Endothelial cell of umbilical vein (primary cell): ENCODE results near the gene ATP1B2. TPM values are rescaled to one million over a fixed set of nuclear protein-coding genes. Genes with fewer than 3 reads are reported as not detected.

Experiments
- BruUV-seq: library from RNA; stranded (reverse); fragments of 400-500 nt; replicated peaks from 2 replicates; lab custom pipeline; 2021; lab: Mats Ljungman, UMichigan
- CTCF ChIA-PET: fragments of 300-600, 350-600 bp; sonication (Branson Sonifier 250); formaldehyde crosslinking; loops from one replicate; lab custom pipeline; 2021; ENCODE audit warnings: antibody characterized with exemption, inconsistent platforms; lab: Charles Lee
- POLR2A ChIA-PET: fragments of 300-600, 350-600 bp; sonication (Branson Sonifier 250); formaldehyde crosslinking; loops from one replicate; lab custom pipeline; 2021; ENCODE audit warnings: antibody characterized with exemption, inconsistent platforms; lab: Charles Lee
- DNase-seq: peaks from one replicate; pipeline ENCODE4 v3.0.0-alpha.2; 2011; ENCODE audit warnings: low read depth, low spot score
- FAIRE-seq: peaks from 2 replicates; lab custom pipeline; 2011; peaks lifted over from hg19 to GRCh38; lab: Jason Lieb, UNC
- H2AFZ ChIP-seq: 2 replicates; pipeline ENCODE4 v1.6.0; 2012; ENCODE audit warnings: low read depth, low read length, control low read depth, inconsistent platforms
- H3K27ac ChIP-seq: 2 replicates; pipeline ENCODE4 v1.5.1; 2011; ENCODE audit warnings: low read depth, mild to moderate bottlenecking, control low read depth, low read length, moderate library complexity; ENCODE audit not compliant: insufficient read depth
- H3K27me3 ChIP-seq, 2 experiments: 2 replicates each; pipeline versions ENCODE4 v1.6.0 to v1.6.1; 2011; ENCODE audit warnings: low read length in 2 of 2, mixed read lengths in 1 of 2; ENCODE audit not compliant: control insufficient read depth in 2 of 2, insufficient read depth in 2 of 2
- H3K36me3 ChIP-seq, 2 experiments: 2 replicates in 1 of 2; 3 replicates in 1 of 2; pipeline ENCODE4 v1.5.1; 2011; ENCODE audit warnings: low read length in 2 of 2, mild to moderate bottlenecking in 1 of 2, moderate library complexity in 1 of 2; ENCODE audit not compliant: control insufficient read depth in 2 of 2, insufficient read depth in 2 of 2; ENCODE audit errors: extremely low read depth in 1 of 2
- H3K4me1 ChIP-seq: 3 replicates; pipeline ENCODE4 v1.5.1; 2011; ENCODE audit warnings: mild to moderate bottlenecking, low read length; ENCODE audit not compliant: control insufficient read depth, insufficient read depth; ENCODE audit errors: extremely low read depth
- H3K4me2 ChIP-seq: 2 replicates; pipeline ENCODE4 v1.6.1; 2011; ENCODE audit warnings: low read length, control low read depth, mixed read lengths; ENCODE audit not compliant: insufficient read depth
- H3K4me3 ChIP-seq, 3 experiments: fragments of 200-600 bp in 1 of 3; sonication (generic), shearing (Covaris generic) in 1 of 3; replicated peaks in 1 of 3; 2 replicates each; pipeline ENCODE4 v1.5.1; 2011 to 2016; ENCODE audit warnings: control low read depth in 3 of 3, low read length in 3 of 3, mild to moderate bottlenecking in 2 of 3, inconsistent platforms in 1 of 3, low read depth in 1 of 3, moderate library complexity in 1 of 3; ENCODE audit not compliant: insufficient read depth in 1 of 3
- H3K79me2 ChIP-seq: 2 replicates; pipeline ENCODE4 v1.6.0; 2012; ENCODE audit warnings: low read length, inconsistent platforms; ENCODE audit not compliant: control insufficient read depth, insufficient read depth
- H3K9ac ChIP-seq: replicated peaks from 2 replicates; pipeline ENCODE3; 2011; ENCODE audit warnings: low read length, control low read depth; ENCODE audit not compliant: insufficient read depth; ENCODE audit errors: extremely low read depth
- H3K9me1 ChIP-seq: replicated peaks from 3 replicates; pipeline ENCODE4 v1.6.0; 2011; ENCODE audit warnings: mild to moderate bottlenecking, low read length; ENCODE audit not compliant: control insufficient read depth, insufficient read depth; ENCODE audit errors: extremely low read depth
- H3K9me3 ChIP-seq: replicated peaks from 2 replicates; pipeline ENCODE4 v1.5.1; 2012; ENCODE audit warnings: low read length, inconsistent platforms; ENCODE audit not compliant: control insufficient read depth, insufficient read depth
- H4K20me1 ChIP-seq: replicated peaks from 2 replicates; pipeline ENCODE3; 2011; ENCODE audit warnings: mild to moderate bottlenecking, low read length; ENCODE audit not compliant: control insufficient read depth, insufficient read depth; ENCODE audit errors: extremely low read depth
- CTCF ChIP-seq, 2 donors: IDR thresholded peaks; 1 replicate in 1 of 2; 2 replicates in 1 of 2; pipeline ENCODE4 v1.5.1; 2011; ENCODE audit warnings: low read length in 2 of 2, mild to moderate bottlenecking in 2 of 2, moderate library complexity in 2 of 2, control low read depth in 1 of 2, inconsistent platforms in 1 of 2, low read depth in 1 of 2; ENCODE audit not compliant: insufficient read depth in 1 of 2; ENCODE audit errors: extremely low read depth in 1 of 2
- EZH2 ChIP-seq: IDR thresholded peaks from 2 replicates; pipeline ENCODE4 v1.6.1; 2012; ENCODE audit warnings: borderline replicate concordance, low read depth, mild to moderate bottlenecking, moderate library complexity, low read length, inconsistent platforms; ENCODE audit not compliant: severe bottlenecking
- FOS ChIP-seq: IDR thresholded peaks from 2 replicates; pipeline ENCODE4 v1.6.1; 2011; ENCODE audit warnings: mild to moderate bottlenecking, low read length, moderate library complexity, borderline replicate concordance; ENCODE audit not compliant: insufficient read depth
- GATA2 ChIP-seq: IDR thresholded peaks from 2 replicates; pipeline ENCODE4 v1.7.0; 2011; ENCODE audit warnings: low read depth, mild to moderate bottlenecking, moderate library complexity, mixed read lengths, low read length; ENCODE audit not compliant: insufficient read length, insufficient read depth
- JUN ChIP-seq: IDR thresholded peaks from 2 replicates; pipeline ENCODE4 v1.6.1; 2011; ENCODE audit warnings: borderline replicate concordance, low read depth; ENCODE audit not compliant: insufficient read length, insufficient read depth
- MYC ChIP-seq: IDR thresholded peaks from one replicate; pipeline ENCODE4 v1.6.1; 2011; ENCODE audit warnings: mild to moderate bottlenecking, low read depth, low read length
- POLR2A ChIP-seq: IDR thresholded peaks from 2 replicates; pipeline ENCODE4 v1.6.1; 2012; ENCODE audit warnings: low read depth, mild to moderate bottlenecking, control low read depth, low read length
- POLR2AphosphoS5 ChIP-seq: IDR thresholded peaks from 2 replicates; pipeline ENCODE4 v1.6.1; 2012; ENCODE audit warnings: low read depth, mild to moderate bottlenecking, control low read depth, low read length, moderate library complexity; ENCODE audit not compliant: insufficient read depth
- dilution Hi-C: fragments of 300-500 bp; cut with MboI; formaldehyde crosslinking; loops from one replicate; pipeline ENCODE4 v1.15.0; 2019; ENCODE audit warnings: low sequenced_read_pairs; ENCODE audit not compliant: extremely low pct_ligation_motif_present
- intact Hi-C: fragments of 100-400 bp; cut with micrococcal nuclease; formaldehyde crosslinking; loops from one replicate; pipeline ENCODE4 v1.10.0; 2022
- polyA plus RNA-seq, 4 experiments: library from polyadenylated mRNA; depleted of rRNA in 3 of 4; stranded (reverse) in 3 of 4; unstranded in 1 of 4; fragments of >200 nt; gene quantifications; 2 replicates each; pipeline versions ENCODE4 v1.2.1 to v1.2.3, GENCODE V29; 2011 to 2012; ENCODE audit warnings: missing spikeins in 1 of 4
- total RNA-seq: library from RNA; stranded (reverse); gene quantifications from 2 replicates; pipeline ENCODE4 v1.2.3, GENCODE V29; 2021
- TF ChIP-seq, protein P1 (sequence below): IDR thresholded peaks from 2 replicates; pipeline ENCODE4 v1.6.1; 2011; ENCODE audit not compliant: insufficient read depth, insufficient read length

Gene ATP1B2
- total and polyA plus RNA-seq, 2 donors (not counting 3 experiments of a cell fraction or from before 2014, with no cell fraction given): 0.06 TPM; not detected in 1

- H3K9ac ChIP-seq: no peak overlapping the region
- no peaks in the 10 kb centered on the region for H3K27me3 ChIP-seq
- POLR2A ChIA-PET: no interaction called here
- CTCF ChIA-PET: interaction anchor here (0.7 to 2.2 kb wide), 2 partner anchors 9 to 10 kb away, joined by 3 to 7 read pairs; partner anchors contain the start of gene TP53
- peaks cover 2% of the 10 kb centered on the region for H4K20me1 ChIP-seq
- peak; percentile 21 for FAIRE-seq
- no peak overlapping the region for H3K4me3 ChIP-seq
- dilution Hi-C loops (no loop called here), intact Hi-C loops (no loop called here)
- no peak overlapping the region for H3K27ac ChIP-seq
- H3K79me2 ChIP-seq: peaks cover 5% of the 10 kb centered on the region
- H3K9me1 ChIP-seq: no peaks in the 10 kb centered on the region
- no peaks in the 10 kb centered on the region for H3K9me3 ChIP-seq
- no peak overlapping the region for H3K4me2 ChIP-seq
- no peak overlapping the region for H2AFZ ChIP-seq
- no TSS peak for BruUV-seq
- TF ChIP-seq, protein P1, sequence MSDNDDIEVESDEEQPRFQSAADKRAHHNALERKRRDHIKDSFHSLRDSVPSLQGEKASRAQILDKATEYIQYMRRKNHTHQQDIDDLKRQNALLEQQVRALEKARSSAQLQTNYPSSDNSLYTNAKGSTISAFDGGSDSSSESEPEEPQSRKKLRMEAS: no peak
- no peak for TF ChIP-seq POLR2A
- TF ChIP-seq FOS: no peak
- TF ChIP-seq MYC: no peak
- no peak for TF ChIP-seq POLR2AphosphoS5
- no peak for TF ChIP-seq EZH2
- TF ChIP-seq JUN: no peak
- no peak for TF ChIP-seq GATA2
- TF ChIP-seq CTCF (IDR thresholded peaks at IDR 0.05; ENCODE audit: extremely low read depth in 1 of 2, insufficient read depth in 1 of 2, low read depth in 1 of 2, low read length in 2 of 2): no peak
- H3K36me3 ChIP-seq: peaks cover 11 to 17% of the 10 kb centered on the region in 2 experiments
- DNase-seq: no peak
- H3K4me1 ChIP-seq: peaks cover 15% of the 10 kb centered on the region
Measured at GRCh38 chr17:7677388-7678067, 26.8 kb downstream of the ATP1B2 start.
